ENCODE results near the gene ZNF232. TPM values are rescaled to one million over a fixed set of nuclear protein-coding genes. Genes with fewer than 3 reads are reported as not detected.

Gene ZNF232

GRCh38 chr17:5068236-5068635, 43.4 kb downstream of the ZNF232 start:
- Histone ChIP-seq H4K5ac (ENCODE audit: low read length) (no peak overlapping the region), H3K4me3 (ENCODE audit: low read length) (no peak overlapping the region), H3K18ac (ENCODE audit: low read length) (no peak overlapping the region), H3K27me3 (ENCODE audit: insufficient read depth, low read length, poor library complexity) (no peaks in the 10 kb centered on the region), H3K36me3 (ENCODE audit: control insufficient read depth, insufficient read depth, low read length) (no peaks in the 10 kb centered on the region), H2BK120ac (ENCODE audit: low read depth, low read length) (no peak overlapping the region), H3K9ac (ENCODE audit: low read length) (no peak overlapping the region), H3K56ac (ENCODE audit: low read length) (no peak overlapping the region), H3K23ac (ENCODE audit: low read length) (no peak overlapping the region), H3K79me1 (ENCODE audit: low read length) (no peaks in the 10 kb centered on the region), H3K4me2 (ENCODE audit: low read length) (no peak overlapping the region), H2BK15ac (replicated peaks; ENCODE audit: low read depth) (no peak overlapping the region), H3K4ac (ENCODE audit: low read depth, low read length) (no peak overlapping the region), H4K8ac (ENCODE audit: low read depth, low read length) (no peak overlapping the region), H2AK5ac (ENCODE audit: low read length) (no peak overlapping the region), H3K27ac (ENCODE audit: low read depth, low read length) (no peak overlapping the region), H2BK5ac (ENCODE audit: low read length) (no peak overlapping the region), H3K4me1 (ENCODE audit: control insufficient read depth, low read depth, low read length) (no peaks in the 10 kb centered on the region), H3K79me2 (ENCODE audit: control insufficient read depth, insufficient read depth, low read length) (no peaks in the 10 kb centered on the region)
- DNase-seq: no peak
- WGBS (ENCODE audit: extremely low coverage, insufficient coverage, low lambda C conversion rate): no CpG with 5 or more reads among the region's 3 CpGs

GRCh38 chr17:5065227-5065744, 46.4 kb downstream of the ZNF232 start:
- no peak overlapping the region for H3K4me3 ChIP-seq (ENCODE audit: low read length)
- H3K18ac ChIP-seq (ENCODE audit: low read length): no peak overlapping the region
- no peak overlapping the region for H3K9ac ChIP-seq (ENCODE audit: low read length)
- no peaks in the 10 kb centered on the region for H3K79me2 ChIP-seq (ENCODE audit: control insufficient read depth, insufficient read depth, low read length)
- H3K79me1 ChIP-seq (ENCODE audit: low read length): no peaks in the 10 kb centered on the region
- no peak for DNase-seq
- H3K27ac ChIP-seq (ENCODE audit: low read depth, low read length): no peak overlapping the region
- no peak overlapping the region for H2BK120ac ChIP-seq (ENCODE audit: low read depth, low read length)
- no peak overlapping the region for H2AK5ac ChIP-seq (ENCODE audit: low read length)
- H3K4ac ChIP-seq (ENCODE audit: low read depth, low read length): no peak overlapping the region
- no peak overlapping the region for H4K8ac ChIP-seq (ENCODE audit: low read depth, low read length)
- H3K27me3 ChIP-seq (ENCODE audit: insufficient read depth, low read length, poor library complexity): no peaks in the 10 kb centered on the region
- H2BK5ac ChIP-seq (ENCODE audit: low read length): no peak overlapping the region
- H4K5ac ChIP-seq (ENCODE audit: low read length): no peak overlapping the region
- H3K36me3 ChIP-seq (ENCODE audit: control insufficient read depth, insufficient read depth, low read length): no peaks in the 10 kb centered on the region
- no peak overlapping the region for H3K23ac ChIP-seq (ENCODE audit: low read length)
- H2BK15ac ChIP-seq (replicated peaks; ENCODE audit: low read depth): no peak overlapping the region
- WGBS (ENCODE audit: extremely low coverage, insufficient coverage, low lambda C conversion rate): no CpG with 5 or more reads among the region's 1 CpG
- H3K4me2 ChIP-seq (ENCODE audit: low read length): no peak overlapping the region
- no peaks in the 10 kb centered on the region for H3K4me1 ChIP-seq (ENCODE audit: control insufficient read depth, low read depth, low read length)
- no peak overlapping the region for H3K56ac ChIP-seq (ENCODE audit: low read length)

Small RNAs within 50 kb of the gene (small RNA-seq; reads per million reads assigned to genes)
- gene AC012146.4 (ENCODE audit: insufficient read depth): not detected
